ENCODE measurements around the gene PACS2.

DNA sequence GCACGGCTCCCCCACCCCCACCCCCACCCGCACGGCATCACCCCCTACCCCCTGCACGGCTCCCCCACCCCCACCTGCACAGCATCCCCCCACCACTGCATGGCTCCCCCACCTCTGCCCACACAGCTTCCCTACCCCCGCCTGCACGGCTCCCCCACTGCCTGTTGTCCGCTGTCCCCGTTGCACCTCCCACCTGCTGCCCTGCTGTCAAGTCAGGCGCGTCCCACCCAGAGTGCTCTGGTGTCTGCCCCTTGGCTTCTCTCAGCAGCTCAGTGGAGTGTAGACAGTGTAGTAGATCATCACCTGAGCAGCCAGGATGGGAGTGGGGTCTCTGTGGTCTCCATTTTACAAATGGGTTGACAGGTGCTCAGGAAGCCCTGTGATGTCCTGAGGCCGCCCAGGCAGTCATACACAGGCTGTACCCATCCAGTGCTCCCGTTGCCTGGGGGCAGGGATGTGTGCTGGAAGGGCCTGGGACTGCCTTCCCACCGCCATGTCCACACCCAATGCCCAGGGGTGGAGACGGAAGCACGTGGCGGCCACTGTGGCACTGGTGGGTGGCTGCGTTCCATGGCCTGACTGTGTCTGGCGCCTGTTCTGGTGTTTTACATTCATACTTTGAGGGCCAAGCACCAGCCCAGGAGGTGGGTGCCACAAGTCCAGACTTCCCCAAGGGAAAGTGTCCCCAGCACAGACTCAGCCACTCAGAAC is 32.5 kb downstream of the PACS2 start:
- TF ChIP-seq, protein P1, sequence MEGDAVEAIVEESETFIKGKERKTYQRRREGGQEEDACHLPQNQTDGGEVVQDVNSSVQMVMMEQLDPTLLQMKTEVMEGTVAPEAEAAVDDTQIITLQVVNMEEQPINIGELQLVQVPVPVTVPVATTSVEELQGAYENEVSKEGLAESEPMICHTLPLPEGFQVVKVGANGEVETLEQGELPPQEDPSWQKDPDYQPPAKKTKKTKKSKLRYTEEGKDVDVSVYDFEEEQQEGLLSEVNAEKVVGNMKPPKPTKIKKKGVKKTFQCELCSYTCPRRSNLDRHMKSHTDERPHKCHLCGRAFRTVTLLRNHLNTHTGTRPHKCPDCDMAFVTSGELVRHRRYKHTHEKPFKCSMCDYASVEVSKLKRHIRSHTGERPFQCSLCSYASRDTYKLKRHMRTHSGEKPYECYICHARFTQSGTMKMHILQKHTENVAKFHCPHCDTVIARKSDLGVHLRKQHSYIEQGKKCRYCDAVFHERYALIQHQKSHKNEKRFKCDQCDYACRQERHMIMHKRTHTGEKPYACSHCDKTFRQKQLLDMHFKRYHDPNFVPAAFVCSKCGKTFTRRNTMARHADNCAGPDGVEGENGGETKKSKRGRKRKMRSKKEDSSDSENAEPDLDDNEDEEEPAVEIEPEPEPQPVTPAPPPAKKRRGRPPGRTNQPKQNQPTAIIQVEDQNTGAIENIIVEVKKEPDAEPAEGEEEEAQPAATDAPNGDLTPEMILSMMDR (conservative IDR thresholded peaks at IDR 0.05): no peak
- TF ChIP-seq EZH2 (IDR thresholded peaks at IDR 0.05; ENCODE audit: low read depth): no peak

Data from PC-9 (cell line).